Forelimb muscle (tissue), 1 donor: ENCODE results near the gene KLC1. TPM values are rescaled to one million over a fixed set of nuclear protein-coding genes. Genes with fewer than 3 reads are reported as not detected.
"Not testable (repeated sequence)": the region's sequence is repeated elsewhere in the genome, so short reads cannot be mapped to it uniquely, and the experiment has no call there.

Experiments used
- DNase-seq: peaks from one replicate; pipeline ENCODE4 v3.0.0-alpha.2; 2013; ENCODE audit warnings: low read depth
- polyA plus RNA-seq: library from polyadenylated mRNA; unstranded; fragments of 120-200 nt; gene quantifications from one replicate; pipeline ENCODE4 v1.2.1, GENCODE V29; 2013; ENCODE audit not compliant: insufficient read length

Gene KLC1
- polyA plus RNA-seq, 1 donor, result 104 TPM

DNA sequence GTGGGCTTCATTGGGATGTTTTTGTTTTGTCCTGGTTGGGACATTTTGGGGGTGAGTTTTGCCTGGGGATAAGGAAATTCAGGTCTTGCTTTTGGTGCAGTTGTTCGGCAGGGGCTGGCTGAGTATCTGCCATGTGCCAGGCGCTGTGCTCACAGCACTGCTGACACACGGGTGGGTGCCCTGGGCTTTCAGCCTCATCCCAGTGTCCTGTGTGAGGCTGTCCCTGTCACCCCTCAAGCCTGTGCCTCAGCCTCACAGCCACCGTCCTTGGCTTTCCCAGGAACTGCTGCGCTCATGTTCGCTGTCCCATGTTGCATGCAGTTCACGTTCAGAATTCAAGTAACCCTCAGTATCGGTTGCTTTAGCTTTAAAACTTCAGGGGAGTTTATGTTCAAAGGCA, 61.3 kb downstream of the KLC1 start:
- DNase-seq, result no peak

DNA sequence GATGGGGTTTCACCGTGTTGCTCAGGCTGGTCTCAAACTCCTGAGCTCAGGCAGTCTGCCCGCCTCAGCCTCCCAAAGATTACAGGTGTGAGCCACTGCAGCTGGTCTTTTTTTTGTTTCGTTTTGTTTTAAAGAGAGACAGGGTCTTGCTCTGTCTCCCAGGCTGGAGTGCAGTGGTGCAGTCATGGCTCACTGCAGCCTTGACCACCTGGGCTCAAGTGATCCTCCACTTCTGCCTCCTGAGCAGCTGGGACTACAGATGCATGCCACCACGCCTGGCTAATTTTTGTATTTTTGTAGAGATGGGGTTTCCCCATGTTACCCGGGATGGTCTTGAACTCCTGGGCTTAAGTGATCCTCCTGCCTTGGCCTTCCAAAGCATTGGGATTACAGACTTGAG, 62.6 kb downstream of the KLC1 start:
- DNase-seq, result not testable (repeated sequence)

DNA sequence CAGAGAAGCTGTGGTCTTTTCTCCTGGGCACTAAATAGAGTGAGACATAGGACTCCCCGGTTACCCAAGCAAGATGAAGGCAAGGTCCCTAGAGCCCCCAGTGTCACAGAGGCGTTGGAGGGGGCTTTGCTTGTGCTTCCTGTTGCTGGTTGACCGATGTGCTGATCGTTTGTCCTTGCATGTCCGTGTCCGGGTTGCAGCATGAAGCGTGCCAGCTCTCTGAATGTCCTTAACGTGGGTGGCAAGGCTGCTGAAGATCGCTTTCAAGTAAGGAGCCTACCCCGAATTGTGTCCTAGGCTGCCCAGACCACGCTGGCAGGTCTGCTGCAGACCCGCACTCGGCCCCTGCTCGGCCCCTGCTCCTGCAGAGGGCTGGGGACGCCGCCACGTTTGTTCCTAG, 63.1 kb downstream of the KLC1 start:
- no peak for DNase-seq

DNA sequence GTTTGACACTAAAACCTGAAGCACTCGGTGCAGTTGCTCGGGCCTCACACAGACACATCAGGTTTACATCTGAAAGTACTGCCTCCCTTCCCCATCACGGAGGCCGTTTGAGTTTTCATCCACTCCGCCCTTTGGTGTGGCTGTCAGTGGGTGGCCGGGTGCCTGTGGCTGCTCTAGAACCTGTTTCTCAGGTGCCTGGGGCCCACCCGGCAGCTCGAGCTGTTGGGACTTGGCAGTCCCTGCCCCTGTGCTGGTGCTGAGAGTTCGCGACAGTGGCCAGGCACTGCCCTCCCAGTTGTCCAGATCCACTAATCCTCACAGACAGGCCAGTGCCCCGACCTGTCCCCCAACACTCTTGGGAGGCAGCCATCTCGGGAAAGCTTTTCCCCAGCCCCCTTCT, 63.9 kb downstream of the KLC1 start:
- DNase-seq, result no peak

DNA sequence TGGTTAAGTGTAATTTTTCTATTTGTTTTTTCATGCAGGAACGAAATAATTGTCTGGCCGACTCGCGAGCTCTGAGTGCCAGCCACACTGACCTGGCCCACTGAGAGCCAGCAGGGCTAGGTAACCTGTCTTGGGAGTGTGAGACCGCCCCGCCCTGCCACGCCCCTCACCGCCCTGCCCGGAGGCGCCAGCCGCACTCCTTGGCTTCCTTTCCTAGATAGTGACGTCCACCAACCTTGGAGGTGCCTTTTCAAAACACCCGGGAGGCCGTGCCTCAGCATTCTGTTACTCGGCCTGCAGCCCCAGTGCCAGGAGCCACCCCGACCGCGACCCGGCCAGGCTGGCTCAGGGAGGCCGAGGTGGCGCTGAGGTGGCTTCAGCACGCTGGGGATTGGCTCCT, 64.5 kb downstream of the KLC1 start:
- no peak for DNase-seq

DNA sequence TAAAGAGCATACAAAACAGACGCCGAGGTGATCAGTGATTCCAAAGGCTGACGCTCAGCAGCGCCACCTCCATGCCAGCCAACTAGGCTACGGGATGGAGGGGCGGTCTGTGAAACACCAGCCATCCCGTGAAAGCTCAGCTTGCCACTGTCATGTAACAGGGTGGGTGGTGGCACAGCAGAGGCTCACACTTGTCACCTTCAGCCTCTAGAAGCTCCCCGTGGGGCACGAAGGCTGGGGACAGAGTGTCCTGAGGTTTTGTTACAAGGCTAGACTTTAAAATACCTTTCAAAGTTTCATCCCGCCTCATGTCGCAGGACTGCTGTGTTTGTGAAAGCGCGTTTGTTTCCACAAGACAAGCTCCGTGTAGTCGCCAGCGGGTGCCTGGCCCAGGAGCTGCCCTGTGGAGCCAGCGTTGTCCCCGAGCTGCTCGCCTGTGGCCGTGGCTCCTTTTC, 65.6 kb downstream of the KLC1 start:
- no peak for DNase-seq

DNA sequence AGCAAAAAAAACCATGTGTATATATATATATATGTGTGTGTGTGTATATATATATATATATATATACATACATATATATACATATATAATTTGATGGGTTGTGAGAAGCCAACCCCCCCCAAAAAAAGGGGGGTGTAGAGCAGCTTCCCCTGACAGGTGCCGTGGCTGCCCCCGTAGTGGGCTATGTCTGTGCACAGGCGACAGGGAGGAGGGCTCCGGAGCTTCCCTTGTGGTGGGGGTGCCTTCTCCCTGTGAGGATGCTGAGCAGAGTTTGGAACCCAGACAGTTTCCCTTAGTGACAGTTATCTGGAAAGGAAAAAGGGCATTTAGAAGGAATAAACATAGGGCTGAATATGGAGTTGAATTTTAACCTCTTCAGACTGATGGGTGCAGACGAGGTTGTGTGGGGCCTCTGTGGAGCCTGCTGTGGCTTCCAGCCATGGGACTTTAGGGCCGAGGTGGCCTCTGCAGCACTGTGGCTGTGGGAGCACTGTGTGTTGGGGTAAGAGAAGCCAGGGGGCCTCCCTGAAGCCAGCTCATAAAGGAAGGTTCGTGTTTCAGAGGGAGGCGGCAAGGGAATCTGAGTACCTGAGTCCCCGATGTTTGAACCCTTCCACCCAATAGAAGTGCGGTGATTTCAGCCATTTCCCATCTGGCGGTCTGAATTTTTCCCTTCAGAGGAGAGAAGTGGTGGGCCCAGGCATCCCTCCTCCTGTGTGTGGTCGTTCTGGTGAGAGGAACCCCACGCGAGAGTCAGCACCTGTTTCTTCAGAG, 66.5 kb downstream of the KLC1 start:
- DNase-seq, result no peak

DNA sequence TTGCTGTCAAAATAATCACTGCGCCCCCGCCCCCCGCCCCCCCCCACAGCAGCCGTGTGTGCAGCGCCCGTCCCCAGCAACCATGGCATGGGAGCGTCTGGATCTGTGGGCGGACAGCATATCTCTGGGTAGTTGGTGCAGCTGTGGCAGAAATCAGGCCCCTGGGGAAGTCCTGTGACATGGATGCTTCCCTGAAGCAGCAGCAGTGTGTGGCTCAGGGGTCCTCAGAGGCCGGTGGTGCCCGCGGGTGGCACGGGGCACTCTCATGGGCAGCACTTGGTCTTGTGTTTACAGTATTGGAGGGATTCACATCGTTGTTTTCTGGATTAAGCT, 67.0 kb downstream of the KLC1 start:
- DNase-seq, result no peak

DNA sequence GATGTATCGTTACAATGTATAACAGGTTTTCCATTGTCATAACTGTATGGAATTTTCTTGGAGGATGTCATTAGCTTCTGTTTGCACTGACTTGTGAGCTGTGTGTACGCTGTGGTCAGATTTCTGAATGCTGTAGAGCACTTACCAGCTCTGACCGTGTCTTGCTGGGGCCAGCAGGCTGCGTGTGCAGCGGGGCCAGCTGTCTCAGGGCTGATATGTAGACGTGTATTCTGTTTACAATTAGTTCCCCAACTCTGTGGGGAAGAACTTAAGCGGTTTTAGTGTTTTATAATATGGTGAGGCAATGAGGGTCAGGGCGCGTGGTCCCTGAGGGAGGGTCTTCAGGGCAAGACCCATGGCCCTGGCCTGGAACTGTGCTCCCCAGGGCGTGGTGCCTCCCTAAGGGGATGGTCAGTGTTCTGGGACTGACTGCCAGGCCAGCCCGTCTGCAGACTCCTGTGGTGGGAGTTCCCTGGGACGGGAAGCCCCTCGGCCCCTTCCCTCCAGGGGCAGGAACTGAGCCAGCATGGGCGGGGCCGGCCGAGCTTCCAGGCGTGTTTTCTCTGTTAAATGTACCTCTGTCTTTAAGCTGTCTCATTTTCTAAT, 67.6 kb downstream of the KLC1 start:
- DNase-seq, result peak; percentile 60

DNA sequence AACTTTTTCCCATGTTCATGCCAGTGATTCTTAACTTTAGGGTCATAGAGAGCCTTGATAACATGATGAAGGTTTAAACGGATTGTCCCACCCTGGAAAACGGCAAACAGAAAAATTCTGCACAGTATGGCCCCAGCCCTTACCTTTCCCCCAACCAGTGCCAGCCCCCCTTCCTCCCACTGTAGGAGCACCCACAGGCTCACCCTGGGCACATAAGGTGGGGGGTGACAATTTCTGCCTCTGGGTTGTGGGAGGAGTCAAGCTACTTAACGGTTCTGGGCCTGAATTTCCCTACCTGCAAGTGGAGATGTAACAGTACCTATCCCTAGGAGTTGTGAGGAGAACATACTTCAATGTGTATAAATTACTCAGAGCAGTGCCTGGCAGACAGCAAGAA, 68.2 kb downstream of the KLC1 start:
- no peak for DNase-seq

DNA sequence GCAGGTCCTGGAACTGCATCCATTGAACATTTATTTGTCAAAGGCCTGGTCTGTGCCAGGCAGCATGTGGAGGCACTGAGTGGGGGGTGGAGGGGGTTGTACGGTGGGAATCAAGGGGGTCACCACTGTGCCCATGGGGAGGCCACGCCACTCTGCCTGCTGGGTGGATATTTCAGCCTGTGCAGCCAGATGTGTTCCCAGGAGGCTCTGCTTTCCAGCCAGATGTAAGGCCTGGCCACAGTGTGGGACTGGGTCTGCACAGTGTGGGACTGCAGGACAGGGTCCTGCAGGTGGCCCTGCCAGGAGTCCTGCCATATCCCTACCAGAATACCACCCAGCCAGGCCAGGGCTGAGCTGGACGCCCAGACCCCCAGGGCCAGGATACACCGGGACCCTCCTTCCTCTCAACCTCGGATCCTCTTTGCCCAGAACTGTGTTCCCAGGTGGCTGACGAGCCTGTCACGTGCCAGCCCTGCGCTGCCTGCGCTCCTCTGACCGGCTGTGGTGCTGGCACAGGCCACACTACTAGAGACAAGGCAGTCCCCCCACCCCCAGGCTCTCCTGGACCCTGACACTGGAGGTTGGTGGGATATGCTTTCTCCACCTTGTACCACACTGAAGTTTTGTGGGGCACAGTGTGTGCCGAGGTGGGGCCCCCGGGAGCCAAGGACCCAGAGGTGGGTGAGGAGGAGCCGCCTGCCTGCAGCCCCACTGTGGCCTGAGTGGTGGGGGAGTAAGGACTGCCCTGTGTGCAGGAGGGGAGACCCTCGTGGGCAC, 68.8 kb downstream of the KLC1 start:
- no peak for DNase-seq

DNA sequence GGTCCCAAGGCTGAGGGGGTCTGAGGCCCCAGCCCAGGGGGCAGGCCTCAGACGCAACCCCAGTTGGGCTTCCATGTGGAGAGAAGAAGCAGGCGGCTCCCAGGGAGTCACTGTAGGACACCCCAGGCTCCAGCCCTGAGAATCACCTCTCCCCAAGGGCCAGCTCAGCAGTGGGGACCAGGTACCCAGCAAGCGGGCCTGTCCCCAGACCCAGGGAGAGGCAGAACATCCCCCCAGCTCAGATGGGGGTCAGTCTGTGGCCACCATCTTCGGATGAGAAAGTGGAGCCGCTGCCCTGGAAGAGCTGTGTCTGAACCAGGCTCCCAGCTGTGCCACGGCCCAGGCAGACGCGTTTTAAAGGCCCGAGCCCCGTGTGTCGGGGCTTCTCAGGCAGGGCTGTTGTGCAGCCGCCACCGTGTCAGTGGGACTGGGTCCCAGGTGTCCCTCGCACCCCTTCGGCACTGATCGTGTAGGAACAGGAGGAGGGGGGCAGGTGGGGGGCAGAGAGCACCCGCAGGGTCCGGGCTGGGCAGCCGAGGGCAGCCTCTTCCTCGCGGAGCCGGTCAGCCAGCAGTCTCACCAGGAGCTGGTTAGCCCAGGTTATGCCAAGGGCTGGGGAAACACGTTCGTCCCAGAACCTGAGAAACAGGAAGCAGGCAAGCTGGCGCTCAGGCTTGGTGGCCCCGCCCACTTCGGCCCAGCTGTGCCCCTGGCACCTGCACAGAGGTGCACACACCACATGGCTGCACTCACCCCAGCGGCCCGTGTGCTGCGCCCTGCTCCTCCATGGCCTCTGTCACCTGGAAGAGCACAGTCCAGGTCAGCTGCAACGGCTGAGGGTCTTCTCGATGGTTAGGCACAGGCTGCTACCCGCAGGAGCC, 69.6 kb downstream of the KLC1 start:
- DNase-seq, result no peak

DNA sequence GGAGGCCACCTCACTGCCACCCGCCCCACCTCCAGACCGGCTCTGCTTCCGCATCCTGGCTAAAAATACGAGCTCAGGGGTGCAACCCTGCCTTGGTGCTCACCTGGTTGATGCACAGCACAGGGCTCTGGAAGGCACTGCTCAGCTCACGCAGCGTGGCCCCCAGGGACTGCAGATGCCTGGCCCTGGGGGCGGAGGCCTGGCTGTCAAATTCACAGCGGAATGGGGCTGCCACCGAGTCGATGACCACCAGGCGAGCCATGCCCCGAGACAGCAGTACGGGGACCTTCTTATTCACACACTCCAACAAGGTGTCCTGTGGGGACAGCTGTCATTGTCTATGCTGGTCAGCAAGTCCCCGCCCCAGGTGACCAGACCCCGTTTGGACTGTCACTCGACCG, 70.2 kb downstream of the KLC1 start:
- no peak for DNase-seq

DNA sequence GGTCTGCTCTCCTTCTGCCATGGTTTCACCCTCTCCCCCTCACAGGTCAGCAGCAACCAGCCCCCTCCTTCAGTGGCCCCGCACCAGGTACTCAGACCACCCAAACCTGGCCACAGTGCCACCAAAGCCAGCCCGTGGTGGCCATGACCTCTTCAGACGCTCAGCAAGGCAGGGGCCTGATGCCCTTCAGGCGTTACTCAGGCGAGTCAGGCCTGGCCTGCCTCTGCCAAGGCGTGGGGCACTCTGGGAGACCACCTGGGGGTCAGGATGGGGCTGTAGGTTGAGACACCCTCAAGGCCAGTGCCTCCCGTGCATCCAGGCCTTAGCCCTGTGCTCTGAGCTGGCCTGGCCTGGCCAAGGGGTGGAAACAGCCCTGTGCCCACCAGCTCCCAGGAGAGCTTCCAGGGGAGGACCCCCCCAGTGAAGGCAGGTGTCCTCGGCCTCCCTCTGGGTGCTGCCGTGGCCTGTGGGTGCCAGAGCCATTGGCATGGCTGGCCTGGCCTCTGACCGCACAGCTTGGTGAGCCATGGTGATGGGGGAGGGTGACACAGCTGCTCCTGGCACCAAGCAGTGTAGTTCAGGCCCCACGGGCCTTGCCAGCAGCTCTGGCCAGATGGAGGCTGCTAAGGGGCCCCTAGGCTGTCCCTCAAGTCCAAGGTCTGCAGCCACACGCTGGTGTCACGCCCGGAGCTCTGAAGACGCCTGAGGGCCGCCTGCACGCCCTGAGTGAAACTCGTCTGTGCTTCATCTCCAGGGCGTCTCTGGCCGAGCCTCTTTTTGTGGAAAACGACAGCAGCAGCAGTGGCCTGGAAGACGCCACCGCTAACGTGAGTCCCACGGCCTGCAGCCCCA, 71.1 kb downstream of the KLC1 start:
- DNase-seq, result no peak

DNA sequence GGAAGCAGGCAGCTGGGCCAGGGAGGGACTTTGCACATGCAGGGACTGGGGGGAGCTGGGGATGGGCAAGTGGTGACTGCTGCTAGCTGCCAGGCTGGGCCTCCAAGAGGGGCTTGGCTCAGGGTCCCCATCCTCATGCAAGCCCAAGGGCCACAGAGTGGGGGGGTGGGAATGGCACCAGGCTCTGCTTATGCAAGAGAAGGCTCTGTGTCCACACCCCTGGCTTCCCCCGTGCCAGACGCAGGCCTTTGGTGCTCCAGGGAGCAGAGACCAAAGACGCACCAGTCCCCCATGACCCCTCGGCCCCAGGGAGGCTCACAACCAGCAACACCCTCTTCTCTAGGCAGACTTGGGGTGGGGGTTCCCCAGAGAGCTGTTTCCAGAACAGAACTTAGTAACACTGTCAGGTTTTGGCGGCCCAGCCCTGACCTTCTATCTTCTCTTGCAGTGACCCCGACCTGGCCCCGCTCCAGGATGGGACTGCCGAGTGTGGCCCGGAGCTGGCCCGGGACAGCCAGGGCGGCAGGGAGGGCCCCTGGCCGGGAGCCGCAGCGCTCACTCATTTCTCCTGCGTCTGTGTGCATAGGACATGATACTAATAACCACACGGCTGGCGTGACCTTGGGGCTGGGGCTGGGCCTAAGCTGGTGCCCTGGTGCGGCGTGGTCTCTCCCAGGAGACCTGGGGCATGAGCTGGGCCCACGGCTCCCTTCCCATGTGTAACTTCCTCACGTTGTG, 71.9 kb downstream of the KLC1 start:
- no peak for DNase-seq

DNA sequence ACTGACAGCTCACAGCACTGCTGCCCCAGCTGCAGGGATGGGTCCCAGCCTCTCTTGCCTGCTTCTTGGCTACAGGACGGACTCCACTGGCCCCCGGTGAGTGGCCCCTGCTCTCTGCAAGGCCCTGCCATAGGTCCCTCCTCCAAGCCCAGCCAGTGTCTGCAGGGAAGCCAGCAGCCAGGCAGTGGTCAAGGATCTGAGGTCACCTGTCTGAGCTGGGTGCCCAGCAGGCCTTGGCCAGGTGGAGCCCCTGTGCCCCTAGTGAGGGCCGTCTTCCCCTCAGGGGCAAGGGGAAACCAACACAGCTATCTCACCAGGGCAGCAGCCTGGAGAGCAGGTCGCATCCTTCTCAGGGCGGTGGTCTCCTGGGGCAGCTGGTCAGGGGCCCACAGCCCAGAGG, 73.1 kb downstream of the KLC1 start:
- no peak for DNase-seq

DNA sequence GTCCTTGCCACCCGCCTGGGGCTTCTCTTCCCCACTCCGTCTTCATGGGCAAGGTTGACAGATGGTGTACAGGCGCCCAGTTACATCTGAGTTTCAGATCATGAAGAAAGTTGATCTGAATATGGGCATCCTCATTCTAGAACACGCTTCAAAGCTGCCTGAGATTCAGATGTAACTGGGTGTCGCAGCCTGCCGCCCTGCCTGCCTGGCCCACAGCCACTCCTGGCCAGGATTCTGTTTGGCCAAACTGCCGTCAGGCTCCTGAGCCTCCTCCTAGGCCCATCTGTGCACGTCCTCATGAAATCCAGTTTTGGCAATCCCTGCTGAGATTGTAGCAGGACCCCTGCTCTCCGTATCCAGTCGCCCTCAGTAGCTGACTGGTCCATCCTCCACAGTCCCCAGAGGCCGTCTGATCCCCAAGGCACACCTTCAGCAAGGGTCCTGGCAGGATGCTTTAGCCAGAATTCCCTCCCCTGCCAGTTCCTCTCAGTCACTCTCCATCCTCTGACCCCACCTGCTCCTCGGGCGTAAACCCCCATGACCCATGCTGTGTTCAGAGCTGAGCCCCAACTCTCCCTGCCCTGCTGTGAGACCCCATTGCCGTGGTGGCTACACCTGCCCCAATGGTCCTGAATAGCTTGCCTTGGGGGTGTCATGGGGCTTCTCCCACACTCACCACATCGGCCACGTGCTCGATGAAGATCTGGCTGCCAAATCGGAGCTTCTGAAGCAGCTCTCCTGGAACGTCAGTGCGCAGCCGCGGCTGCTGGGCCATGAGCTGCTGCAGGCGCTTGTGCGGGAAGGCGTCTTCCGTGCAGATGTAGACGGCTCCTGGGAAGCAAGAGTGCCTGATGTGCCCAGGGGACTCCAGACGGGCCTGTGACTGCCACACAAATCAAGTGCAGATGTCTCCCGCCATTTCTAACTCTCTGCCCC, 73.8 kb downstream of the KLC1 start:
- no peak for DNase-seq

DNA sequence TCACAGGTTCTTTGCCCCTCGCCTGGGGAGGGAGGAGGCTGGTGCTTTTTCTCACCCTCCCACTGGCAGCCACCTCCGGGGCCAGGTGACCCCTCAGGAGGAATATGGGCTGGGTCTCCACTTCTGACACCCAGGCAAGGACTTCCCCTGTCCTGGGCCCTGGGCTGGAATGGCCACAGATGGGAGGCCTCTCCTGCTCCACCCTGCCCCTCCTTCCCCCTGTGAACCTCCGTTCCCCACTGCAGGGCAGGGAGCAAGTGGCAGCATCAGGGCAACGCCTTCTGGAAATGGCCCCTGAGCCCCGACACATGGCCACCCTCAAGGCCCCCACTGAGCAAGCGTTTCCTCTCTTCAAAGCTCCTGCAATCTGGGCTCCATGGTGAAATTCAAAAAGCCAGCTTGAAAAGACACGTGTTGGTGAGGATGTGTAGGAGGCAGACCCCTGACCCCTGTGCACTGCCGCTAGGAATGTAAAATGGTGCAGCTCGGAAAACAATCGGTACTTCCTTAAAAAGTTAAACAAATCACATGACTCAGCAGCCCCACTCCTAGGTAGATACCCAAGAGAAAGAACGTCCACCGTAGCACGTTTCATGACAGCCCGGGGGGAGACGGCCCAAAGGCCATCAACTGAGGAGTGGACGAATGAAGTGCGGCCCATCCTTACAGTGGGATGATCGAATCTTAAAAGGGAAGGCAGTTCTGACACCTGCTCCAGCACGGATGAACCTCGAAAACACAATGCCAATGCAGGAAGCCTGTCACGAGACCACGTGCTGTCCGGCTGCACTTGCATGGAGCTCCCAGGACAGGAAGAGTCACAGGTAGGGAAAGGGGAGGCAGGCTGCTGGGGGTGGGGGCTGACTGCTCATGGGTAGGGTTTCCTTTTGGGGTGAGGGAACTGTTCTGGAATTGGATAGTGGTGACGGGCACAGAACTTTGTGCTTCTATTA, 74.7 kb downstream of the KLC1 start:
- no peak for DNase-seq
